Measurements from ENCODE around the gene NID1.
"Not testable (repeated sequence)": the region's sequence is repeated elsewhere in the genome, so short reads cannot be mapped to it uniquely, and the experiment has no call there.

NID1 gene

GRCh38 chr1:235997049-235997448, 67.8 kb downstream of the NID1 start:
- DNase-seq (ENCODE audit: low read depth in 2 of 2), result no peak

- no peak for DNase-seq (ENCODE audit: low read depth in 2 of 2)
Measured at GRCh38 chr1:235996048-235996785, 68.7 kb downstream of the NID1 start.

- no peak for DNase-seq (ENCODE audit: low read depth in 2 of 2)
Measured at GRCh38 chr1:235995511-235995910, 69.4 kb downstream of the NID1 start.

GRCh38 chr1:235993652-235994051, 71.2 kb downstream of the NID1 start:
- no peak for DNase-seq (ENCODE audit: low read depth in 2 of 2)

GRCh38 chr1:235992868-235993267, 72.0 kb downstream of the NID1 start:
- DNase-seq (ENCODE audit: low read depth in 2 of 2), result no peak

GRCh38 chr1:235992346-235992745, 72.5 kb downstream of the NID1 start:
- DNase-seq (ENCODE audit: low read depth in 2 of 2), result no peak

GRCh38 chr1:235990330-235990795, 74.5 kb downstream of the NID1 start:
- no peak for DNase-seq (ENCODE audit: low read depth in 2 of 2)

- DNase-seq (ENCODE audit: low read depth in 2 of 2), result no peak
Measured at GRCh38 chr1:235989105-235989504, 75.8 kb downstream of the NID1 start.

GRCh38 chr1:235986869-235987268, 78.0 kb downstream of the NID1 start:
- DNase-seq (ENCODE audit: low read depth in 2 of 2), result no peak

GRCh38 chr1:235984041-235984825, 80.7 kb downstream of the NID1 start:
- no peak for DNase-seq (ENCODE audit: low read depth in 2 of 2)

- DNase-seq (ENCODE audit: low read depth in 2 of 2), result no peak
Measured at GRCh38 chr1:235980976-235981375, 83.9 kb downstream of the NID1 start.

- DNase-seq (ENCODE audit: low read depth in 2 of 2), result no peak
Measured at GRCh38 chr1:235979716-235980333, 85.1 kb downstream of the NID1 start.

- no peak for DNase-seq (ENCODE audit: low read depth in 2 of 2)
Measured at GRCh38 chr1:235979176-235979575, 85.7 kb downstream of the NID1 start.

- DNase-seq (ENCODE audit: low read depth in 2 of 2), result no peak
Measured at GRCh38 chr1:235976490-235976889, 88.4 kb downstream of the NID1 start.

- DNase-seq (ENCODE audit: low read depth in 2 of 2), result no peak
Measured at GRCh38 chr1:235974616-235975015, 90.3 kb downstream of the NID1 start.

GRCh38 chr1:235972691-235973090, 92.2 kb downstream of the NID1 start:
- not testable (repeated sequence) for DNase-seq (ENCODE audit: low read depth in 2 of 2)

- DNase-seq (ENCODE audit: low read depth in 2 of 2), result no peak
Measured at GRCh38 chr1:235972311-235972689, 92.6 kb downstream of the NID1 start.

- peak; percentile 74 to 91 for DNase-seq (ENCODE audit: low read depth in 2 of 2)
Measured at GRCh38 chr1:235971571-235972310, 93.1 kb downstream of the NID1 start.

- DNase-seq (ENCODE audit: low read depth in 2 of 2), result no peak
Measured at GRCh38 chr1:235971020-235971419, 93.9 kb downstream of the NID1 start.

- no peak for DNase-seq (ENCODE audit: low read depth in 2 of 2)
Measured at GRCh38 chr1:235968831-235969230, 96.1 kb downstream of the NID1 start.

- not testable (repeated sequence) for DNase-seq (ENCODE audit: low read depth in 2 of 2)
Measured at GRCh38 chr1:235966134-235966533, 98.8 kb downstream of the NID1 start.

GRCh38 chr1:235960809-235961208, 104.1 kb downstream of the NID1 start:
- DNase-seq (ENCODE audit: low read depth in 2 of 2), result no peak

All from stimulated activated CD4-positive, alpha-beta T cell treated with anti-CD3 and anti-CD28 coated beads, Interleukin-12 subunit alpha, Interleukin-12 subunit beta, amount 100 ng/mL, for 24 hours (primary cell).